SK-N-SH (cell line): ENCODE measurements around the gene PDE4D. TPM values are rescaled to one million over a fixed set of nuclear protein-coding genes. Genes with fewer than 3 reads are reported as not detected.

Experiments used
- CTCF ChIA-PET: fragments of 300-600, 350-600 bp; formaldehyde crosslinking; extraction: SDS; loops from one replicate; lab custom pipeline; 2021; lab: Yijun Ruan, JAX
- POLR2A ChIA-PET: fragments of 350-600 bp; sonication (Branson Sonifier 250); formaldehyde crosslinking; extraction: SDS; loops from one replicate; lab custom pipeline; 2020; ENCODE audit warnings: antibody characterized with exemption, inconsistent platforms; lab: Yijun Ruan, JAX
- DNase-seq: peaks from one replicate; pipeline ENCODE4 v3.0.0; 2012
- H2AFZ ChIP-seq: fragments of 200-600 bp; sonication (generic); 2 replicates; pipeline ENCODE4 v1.8.1; 2016; ENCODE audit warnings: antibody characterized with exemption, mild to moderate bottlenecking, low read depth
- H3F3A ChIP-seq: fragments of 200-600 bp; sonication (generic); replicated peaks from 2 replicates; pipeline ENCODE3; 2016; ENCODE audit warnings: antibody characterized with exemption, mild to moderate bottlenecking; ENCODE audit not compliant: insufficient read depth
- H3K27ac ChIP-seq, 2 experiments: fragments of 200-500 bp in 1 of 2; fragments of 200-600 bp in 1 of 2; sonication (Bioruptor generic) in 1 of 2; sonication (generic), shearing (Covaris generic) in 1 of 2; 2 replicates each; pipeline versions ENCODE4 v1.5.1 to v1.6.1; 2014 to 2016; ENCODE audit warnings: low read depth in 2 of 2, inconsistent platforms in 1 of 2, low read length in 1 of 2, mild to moderate bottlenecking in 1 of 2, mixed read lengths in 1 of 2
- H3K27me3 ChIP-seq: fragments of 200-600 bp; sonication (generic), shearing (Covaris generic); 2 replicates; pipeline ENCODE4 v1.6.1; 2016; ENCODE audit warnings: mixed run types; ENCODE audit not compliant: insufficient read depth
- H3K36me3 ChIP-seq, 2 experiments: fragments of 200-500 bp in 1 of 2; fragments of 200-600 bp in 1 of 2; sonication (Bioruptor generic) in 1 of 2; sonication (generic) in 1 of 2; replicated peaks in 1 of 2; 2 replicates each; pipeline versions ENCODE3 to v1.5.1; 2014 to 2016; ENCODE audit warnings: low read length in 1 of 2, mild to moderate bottlenecking in 1 of 2; ENCODE audit not compliant: insufficient read depth in 2 of 2, control insufficient read depth in 1 of 2
- H3K4me1 ChIP-seq, 2 experiments: fragments of 200-500 bp in 1 of 2; fragments of 200-600 bp in 1 of 2; sonication (Bioruptor generic) in 1 of 2; sonication (generic), shearing (Covaris generic) in 1 of 2; 2 replicates each; pipeline versions ENCODE4 v1.5.1 to v1.6.1; 2014 to 2016; ENCODE audit warnings: low read depth in 1 of 2, low read length in 1 of 2, mixed run types in 1 of 2; ENCODE audit not compliant: insufficient read depth in 2 of 2, control insufficient read depth in 1 of 2
- H3K4me2 ChIP-seq: fragments of 200-600 bp; sonication (generic), shearing (Covaris generic); 2 replicates; pipeline ENCODE4 v1.6.1; 2017; ENCODE audit warnings: mixed run types
- H3K4me3 ChIP-seq, 2 experiments: fragments of 200-500 bp in 1 of 2; fragments of 200-600 bp in 1 of 2; sonication (Bioruptor generic) in 1 of 2; sonication (generic), shearing (Covaris generic) in 1 of 2; 2 replicates each; pipeline versions ENCODE4 v1.5.1 to v1.8.1; 2014 to 2016; ENCODE audit warnings: low read depth in 2 of 2, inconsistent platforms in 1 of 2, low read length in 1 of 2, mild to moderate bottlenecking in 1 of 2, mixed read lengths in 1 of 2, moderate library complexity in 1 of 2
- H3K79me2 ChIP-seq: fragments of 200-600 bp; sonication (generic); 2 replicates; pipeline ENCODE4 v1.8.1; 2017; ENCODE audit warnings: mild to moderate bottlenecking; ENCODE audit not compliant: insufficient read depth
- H3K9ac ChIP-seq: fragments of 200-600 bp; sonication (generic); 2 replicates; pipeline ENCODE4 v1.6.1; 2017; ENCODE audit warnings: mixed run types
- H3K9me2 ChIP-seq: fragments of 200-600 bp; sonication (generic); 2 replicates; pipeline ENCODE4 v1.6.1; 2017; ENCODE audit warnings: mixed run types
- H3K9me3 ChIP-seq: fragments of 200-600 bp; sonication (generic); 2 replicates; pipeline ENCODE4 v1.6.1; 2017; ENCODE audit warnings: mixed run types, mild to moderate bottlenecking, moderate library complexity
- H4K20me1 ChIP-seq: fragments of 200-600 bp; sonication (generic); 2 replicates; pipeline ENCODE4 v1.6.1; 2017; ENCODE audit warnings: mild to moderate bottlenecking, mixed run types; ENCODE audit not compliant: insufficient read depth
- CTCF ChIP-seq: fragments of 200-600 bp; sonication (generic); IDR thresholded peaks from 2 replicates; pipeline ENCODE4 v1.6.1; 2017; ENCODE audit warnings: antibody characterized with exemption, mild to moderate bottlenecking, moderate library complexity
- EZH2phosphoT487 ChIP-seq: fragments of 200-600 bp; sonication (generic); IDR thresholded peaks from 2 replicates; pipeline ENCODE4 v1.6.1; 2017; ENCODE audit warnings: low read depth, mixed run types, mild to moderate bottlenecking, antibody characterized with exemption, moderate library complexity, borderline replicate concordance
- FOSL2 ChIP-seq: IDR thresholded peaks from 2 replicates; pipeline ENCODE4 v1.4.0; 2012; ENCODE audit warnings: low read depth, mild to moderate bottlenecking, moderate library complexity, borderline replicate concordance
- IRF3 ChIP-seq: fragments of 150-350 bp; IDR thresholded peaks from 2 replicates; pipeline ENCODE4 v1.6.1; 2016; ENCODE audit warnings: mild to moderate bottlenecking, low read depth, low read length
- JUND ChIP-seq: IDR thresholded peaks from 2 replicates; pipeline ENCODE4 v1.4.0; 2012
- MXI1 ChIP-seq: IDR thresholded peaks from 2 replicates; pipeline ENCODE4 v1.6.1; 2012; ENCODE audit warnings: mild to moderate bottlenecking, low read depth, low read length, improper control_type of control experiment
- NRF1 ChIP-seq: IDR thresholded peaks from 2 replicates; pipeline ENCODE4 v1.6.1; 2012; ENCODE audit warnings: low read depth, mild to moderate bottlenecking, low read length
- POLR2AphosphoS5 ChIP-seq: IDR thresholded peaks from 2 replicates; pipeline ENCODE4 v1.6.1; 2012; ENCODE audit warnings: low read depth, low read length
- RFX5 ChIP-seq: IDR thresholded peaks from 2 replicates; pipeline ENCODE4 v1.6.1; 2012; ENCODE audit warnings: mild to moderate bottlenecking, improper control_type of control experiment, low read length
- RXRA ChIP-seq: IDR thresholded peaks from 2 replicates; pipeline ENCODE4 v1.4.0; 2012; ENCODE audit warnings: low read depth, mild to moderate bottlenecking, borderline replicate concordance
- TCF12 ChIP-seq: IDR thresholded peaks from 2 replicates; pipeline ENCODE4 v1.4.0; 2012
- YY1 ChIP-seq: IDR thresholded peaks from 2 replicates; pipeline ENCODE4 v1.4.0; 2012; ENCODE audit warnings: low read depth, mild to moderate bottlenecking
- WGBS: methylation state at CpG from one replicate; pipeline ENCODE4 v1.1.6; 2017; ENCODE audit warnings: low lambda C conversion rate; 5-methylcytosine and 5-hydroxymethylcytosine counted together
- polyA plus RNA-seq, 3 experiments: library from polyadenylated mRNA; depleted of rRNA; stranded (reverse); fragments of >200 nt; gene quantifications; 2 replicates each; pipeline ENCODE4 v1.2.3, GENCODE V29; 2012
- TF ChIP-seq, protein P1 (sequence below): IDR thresholded peaks from 2 replicates; pipeline ENCODE4; 2012
- TF ChIP-seq, protein P2 (sequence below): IDR thresholded peaks from 2 replicates; pipeline ENCODE4 v1.4.0; 2012; ENCODE audit warnings: low read depth
- TF ChIP-seq, protein P3 (sequence below): IDR thresholded peaks from 2 replicates; pipeline ENCODE4 v1.4.0; 2012; ENCODE audit warnings: low read depth, borderline replicate concordance

PDE4D gene
- polyA plus RNA-seq, 1 of the 3 experiments (the other 2 are of a cell fraction), result 2.4 TPM

- TF ChIP-seq, protein P1, sequence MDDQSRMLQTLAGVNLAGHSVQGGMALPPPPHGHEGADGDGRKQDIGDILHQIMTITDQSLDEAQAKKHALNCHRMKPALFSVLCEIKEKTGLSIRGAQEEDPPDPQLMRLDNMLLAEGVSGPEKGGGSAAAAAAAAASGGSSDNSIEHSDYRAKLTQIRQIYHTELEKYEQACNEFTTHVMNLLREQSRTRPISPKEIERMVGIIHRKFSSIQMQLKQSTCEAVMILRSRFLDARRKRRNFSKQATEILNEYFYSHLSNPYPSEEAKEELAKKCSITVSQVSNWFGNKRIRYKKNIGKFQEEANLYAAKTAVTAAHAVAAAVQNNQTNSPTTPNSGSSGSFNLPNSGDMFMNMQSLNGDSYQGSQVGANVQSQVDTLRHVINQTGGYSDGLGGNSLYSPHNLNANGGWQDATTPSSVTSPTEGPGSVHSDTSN, result no peak
- no peak for TF ChIP-seq TCF12
- no peak for TF ChIP-seq YY1
These were observed 841.6 kb downstream of the PDE4D start (continued) for GRCh38 chr5:59051951-59052350.

- Histone ChIP-seq H3F3A (no peaks in the 10 kb centered on the region), H3K36me3 (no peaks in the 10 kb centered on the region), H3K9ac (no peak overlapping the region), H3K4me1 (no peaks in the 10 kb centered on the region), H4K20me1 (no peaks in the 10 kb centered on the region), H3K27me3 (no peaks in the 10 kb centered on the region), H3K27ac (no peak overlapping the region), H3K9me3 (no peaks in the 10 kb centered on the region), H3K4me3 (no peak overlapping the region), H3K9me2 (no peaks in the 10 kb centered on the region), H2AFZ (no peak overlapping the region), H3K4me2 (no peak overlapping the region), H3K79me2 (no peaks in the 10 kb centered on the region)
- 22% methylated on average over 2 of the region's 2 CpGs for WGBS
- no peak for TF ChIP-seq NRF1
- no peak for TF ChIP-seq IRF3
- TF ChIP-seq, protein P2, sequence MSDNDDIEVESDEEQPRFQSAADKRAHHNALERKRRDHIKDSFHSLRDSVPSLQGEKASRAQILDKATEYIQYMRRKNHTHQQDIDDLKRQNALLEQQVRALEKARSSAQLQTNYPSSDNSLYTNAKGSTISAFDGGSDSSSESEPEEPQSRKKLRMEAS, result no peak
- no peak for TF ChIP-seq EZH2phosphoT487
- no peak for TF ChIP-seq CTCF
- no peak for TF ChIP-seq RXRA
- TF ChIP-seq, protein P3, sequence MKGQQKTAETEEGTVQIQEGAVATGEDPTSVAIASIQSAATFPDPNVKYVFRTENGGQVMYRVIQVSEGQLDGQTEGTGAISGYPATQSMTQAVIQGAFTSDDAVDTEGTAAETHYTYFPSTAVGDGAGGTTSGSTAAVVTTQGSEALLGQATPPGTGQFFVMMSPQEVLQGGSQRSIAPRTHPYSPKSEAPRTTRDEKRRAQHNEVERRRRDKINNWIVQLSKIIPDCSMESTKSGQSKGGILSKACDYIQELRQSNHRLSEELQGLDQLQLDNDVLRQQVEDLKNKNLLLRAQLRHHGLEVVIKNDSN, result no peak
- no peak for TF ChIP-seq RFX5
- no peak for TF ChIP-seq FOSL2
- no peak for TF ChIP-seq MXI1
- no peak for TF ChIP-seq POLR2AphosphoS5
- TF ChIP-seq JUND, result no peak
- POLR2A ChIA-PET, result no interaction called here
- no peak for DNase-seq
- CTCF ChIA-PET, result no interaction called here
These were observed 844.4 kb downstream of the PDE4D start for GRCh38 chr5:59049095-59049494.
